Cardiac muscle cell (in vitro differentiated cells and primary cell): Measurements from ENCODE around the gene CRB3. TPM values are rescaled to one million over a fixed set of nuclear protein-coding genes. Genes with fewer than 3 reads are reported as not detected.

Experiments
- DNase-seq, 2 donors: peaks; one replicate each; pipeline versions ENCODE4 v3.0.0 to v3.0.0-alpha.2; 2010 to 2017; ENCODE audit warnings: low read depth in 1 of 2, low spot score in 1 of 2
- H3K27ac ChIP-seq: fragments of 200-600 bp; sonication (generic); 2 replicates; pipeline ENCODE4 v1.5.1; 2016
- H3K27me3 ChIP-seq: fragments of 200-600 bp; sonication (generic); 2 replicates; pipeline ENCODE4 v1.6.0; 2016; ENCODE audit warnings: control low read depth
- H3K36me3 ChIP-seq: fragments of 200-600 bp; sonication (generic); 2 replicates; pipeline ENCODE4 v1.5.1; 2016; ENCODE audit warnings: control low read depth
- H3K4me1 ChIP-seq: fragments of 200-600 bp; sonication (generic); 2 replicates; pipeline ENCODE4 v1.8.1; 2017; ENCODE audit warnings: low read depth, mild to moderate bottlenecking, mixed run types
- H3K4me3 ChIP-seq: fragments of 200-600 bp; sonication (generic); 2 replicates; pipeline ENCODE4 v1.5.1; 2016; ENCODE audit warnings: mild to moderate bottlenecking
- H3K9me3 ChIP-seq: fragments of 200-600 bp; sonication (generic); 2 replicates; pipeline ENCODE4 v1.5.1; 2017; ENCODE audit warnings: low read depth, mild to moderate bottlenecking, control low read depth
- polyA plus RNA-seq: library from polyadenylated mRNA; unstranded; fragments of >200 nt; fragmentation: Nextera tagmentation; extraction: Ambion mirVana; gene quantifications from 2 replicates; pipeline ENCODE4 v1.2.1, GENCODE V29; 2016
- total RNA-seq: library from RNA; depleted of rRNA; stranded (reverse); fragments of >200 nt; gene quantifications from 2 replicates; pipeline ENCODE4 v1.2.3, GENCODE V29; 2016
- TF ChIP-seq, protein P1 (sequence below): IDR thresholded peaks from 2 replicates; pipeline ENCODE4 v1.5.1; 2012; ENCODE audit warnings: low read depth, mild to moderate bottlenecking, low read length

The CRB3 gene
- total and polyA plus RNA-seq, 2 experiments from 2014 or later = 1.1 to 2.9 TPM

GRCh38 chr19:6478815-6479214 is 14.7 kb downstream of the CRB3 start:
- Histone ChIP-seq H3K4me1 (no peaks in the 10 kb centered on the region), H3K9me3 (no peaks in the 10 kb centered on the region), H3K27me3 (peaks cover 12% of the 10 kb centered on the region), H3K36me3 (no peaks in the 10 kb centered on the region), H3K27ac (no peak overlapping the region), H3K4me3 (no peak overlapping the region)
- no peak for DNase-seq
- TF ChIP-seq, protein P1, sequence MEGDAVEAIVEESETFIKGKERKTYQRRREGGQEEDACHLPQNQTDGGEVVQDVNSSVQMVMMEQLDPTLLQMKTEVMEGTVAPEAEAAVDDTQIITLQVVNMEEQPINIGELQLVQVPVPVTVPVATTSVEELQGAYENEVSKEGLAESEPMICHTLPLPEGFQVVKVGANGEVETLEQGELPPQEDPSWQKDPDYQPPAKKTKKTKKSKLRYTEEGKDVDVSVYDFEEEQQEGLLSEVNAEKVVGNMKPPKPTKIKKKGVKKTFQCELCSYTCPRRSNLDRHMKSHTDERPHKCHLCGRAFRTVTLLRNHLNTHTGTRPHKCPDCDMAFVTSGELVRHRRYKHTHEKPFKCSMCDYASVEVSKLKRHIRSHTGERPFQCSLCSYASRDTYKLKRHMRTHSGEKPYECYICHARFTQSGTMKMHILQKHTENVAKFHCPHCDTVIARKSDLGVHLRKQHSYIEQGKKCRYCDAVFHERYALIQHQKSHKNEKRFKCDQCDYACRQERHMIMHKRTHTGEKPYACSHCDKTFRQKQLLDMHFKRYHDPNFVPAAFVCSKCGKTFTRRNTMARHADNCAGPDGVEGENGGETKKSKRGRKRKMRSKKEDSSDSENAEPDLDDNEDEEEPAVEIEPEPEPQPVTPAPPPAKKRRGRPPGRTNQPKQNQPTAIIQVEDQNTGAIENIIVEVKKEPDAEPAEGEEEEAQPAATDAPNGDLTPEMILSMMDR = no peak

DNA sequence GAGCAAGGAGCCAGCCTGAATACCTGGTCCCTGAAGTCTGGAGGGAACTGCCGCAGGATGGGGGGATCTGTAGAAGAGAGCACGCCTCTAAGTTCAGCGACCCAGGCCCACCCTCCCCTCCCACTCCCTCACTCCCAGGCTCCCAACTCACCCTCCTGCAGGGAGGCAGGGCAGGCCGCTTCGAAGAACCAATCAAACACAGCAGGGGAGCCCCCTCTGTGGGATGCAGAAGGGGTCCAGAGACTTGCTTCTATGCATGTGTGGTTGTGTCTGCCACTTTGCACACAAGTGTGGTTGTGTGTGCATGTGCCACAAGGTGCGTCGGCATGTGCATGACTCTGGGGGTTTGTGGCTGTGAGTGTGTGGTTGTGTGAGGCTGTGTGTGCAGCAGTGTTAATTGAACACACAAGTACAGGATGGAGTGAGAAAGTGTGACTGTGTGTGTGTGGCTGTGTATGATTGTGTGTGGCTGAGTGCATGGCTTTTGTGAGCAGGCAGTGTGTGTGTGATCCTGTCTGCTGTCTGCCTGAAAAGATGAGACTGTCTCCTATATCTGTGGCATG is 15.8 kb downstream of the CRB3 start:
- Histone ChIP-seq H3K36me3 (no peaks in the 10 kb centered on the region), H3K9me3 (no peaks in the 10 kb centered on the region), H3K27me3 (peaks cover 9% of the 10 kb centered on the region), H3K4me3 (no peak overlapping the region), H3K4me1 (no peaks in the 10 kb centered on the region), H3K27ac (no peak overlapping the region)
- TF ChIP-seq, protein P1 = no peak
- no peak for DNase-seq

- no peaks in the 10 kb centered on the region for H3K4me1 ChIP-seq
- H3K27ac ChIP-seq = no peak overlapping the region
- no peak overlapping the region for H3K4me3 ChIP-seq
- TF ChIP-seq, protein P1 = no peak
- no peaks in the 10 kb centered on the region for H3K9me3 ChIP-seq
- no peak for DNase-seq
- H3K27me3 ChIP-seq = no peaks in the 10 kb centered on the region
- no peaks in the 10 kb centered on the region for H3K36me3 ChIP-seq
Observed at GRCh38 chr19:6480848-6481415, 16.9 kb downstream of the CRB3 start.

DNA sequence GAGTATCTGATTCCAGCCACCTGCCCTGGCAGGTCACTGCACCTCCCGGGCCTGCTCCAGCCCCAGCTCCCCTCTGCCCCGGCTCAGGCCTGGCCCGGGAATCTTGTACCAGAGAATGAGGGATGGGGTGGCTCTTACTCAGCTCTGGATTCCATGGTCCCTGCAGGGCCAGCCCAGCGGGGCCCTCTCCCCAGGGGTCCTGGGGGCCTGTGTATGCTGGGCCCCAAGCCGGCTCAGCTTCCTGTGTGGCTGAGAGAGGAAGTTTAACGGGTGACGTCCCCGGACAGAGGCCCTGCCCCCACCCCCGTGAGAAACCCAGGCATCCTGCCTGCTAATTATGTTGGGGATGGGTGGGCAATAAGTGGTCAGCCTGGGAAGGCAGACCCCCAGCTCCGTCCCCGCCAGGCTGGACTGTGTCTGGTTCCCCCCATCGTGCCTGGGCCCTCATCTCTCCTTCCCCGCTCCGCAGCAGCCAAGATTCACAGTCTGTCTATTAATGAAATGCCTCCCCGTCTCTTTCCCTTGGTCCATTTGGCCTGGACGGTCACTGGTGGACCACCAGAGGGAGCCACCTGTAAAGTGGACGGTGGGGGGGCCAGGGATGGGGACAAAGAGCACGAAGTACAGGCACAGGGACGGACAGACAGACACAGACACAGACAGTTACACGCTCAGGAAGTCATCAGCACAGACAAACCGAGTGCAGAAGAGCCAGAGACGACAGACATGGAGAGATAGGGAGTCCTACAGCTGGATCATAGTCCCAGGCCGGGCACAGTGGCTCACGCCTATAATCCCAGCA is 17.7 kb downstream of the CRB3 start, which contains the start of gene DENND1C:
DENND1C (minus strand) TSS at position 247 of the 802 bp plus-strand sequence; CDS start at position 155, 92 bp downstream.
- no peaks in the 10 kb centered on the region for H3K36me3 ChIP-seq
- DNase-seq = peak; percentile 23 to 54
- no peaks in the 10 kb centered on the region for H3K4me1 ChIP-seq
- H3K4me3 ChIP-seq = no peak within 1 kb of the TSS
- no peaks in the 10 kb centered on the region for H3K27me3 ChIP-seq
- H3K27ac ChIP-seq = no peak within 1 kb of the TSS
- TF ChIP-seq, protein P1 = peak; percentile 62
- H3K9me3 ChIP-seq = no peaks in the 10 kb centered on the region

GRCh38 chr19:6482343-6482686 is 18.2 kb downstream of the CRB3 start:
- H3K27ac ChIP-seq = no peak overlapping the region
- no peaks in the 10 kb centered on the region for H3K4me1 ChIP-seq
- TF ChIP-seq, protein P1 = no peak
- no peaks in the 10 kb centered on the region for H3K36me3 ChIP-seq
- no peaks in the 10 kb centered on the region for H3K9me3 ChIP-seq
- H3K27me3 ChIP-seq = no peaks in the 10 kb centered on the region
- no peak overlapping the region for H3K4me3 ChIP-seq
- DNase-seq = no peak
